Hepatocyte (in vitro differentiated cells): Measurements from ENCODE around the gene TTLL10.

Experiments used
- CTCF ChIP-seq: fragments of 200-600 bp; sonication (generic); IDR thresholded peaks from 2 replicates; pipeline ENCODE4 v1.5.1; 2016; ENCODE audit warnings: antibody characterized with exemption, mild to moderate bottlenecking; ENCODE audit not compliant: poor library complexity
- EZH2 ChIP-seq: fragments of 200-600 bp; sonication (generic); IDR thresholded peaks from 2 replicates; pipeline ENCODE4 v1.6.1; 2016; ENCODE audit warnings: antibody characterized with exemption, mild to moderate bottlenecking, borderline replicate concordance
- EZH2phosphoT487 ChIP-seq: fragments of 200-600 bp; sonication (generic); IDR thresholded peaks from one replicate; pipeline ENCODE4 v1.6.1; 2018; ENCODE audit warnings: antibody characterized with exemption, mild to moderate bottlenecking, low read depth, moderate library complexity; ENCODE audit not compliant: unreplicated experiment, severe bottlenecking

GRCh38 chr1:1238702-1239178, 65.1 kb downstream of the TTLL10 start:
- no peak for TF ChIP-seq CTCF
- no peak for TF ChIP-seq EZH2
- no peak for TF ChIP-seq EZH2phosphoT487
